Measurements from ENCODE around the gene CDC7. TPM values are rescaled to one million over a fixed set of nuclear protein-coding genes. Genes with fewer than 3 reads are reported as not detected.

CDC7 gene
- total RNA-seq, 2 donors from 2014 or later = 24.4 to 27.2 TPM

- no peak for ATAC-seq (replicated peaks)
- no peak overlapping the region for H3K27ac Mint-ChIP-seq
- H3K36me3 Mint-ChIP-seq (ENCODE audit: low read depth) = peaks cover 12% of the 10 kb centered on the region
- H3K4me3 Mint-ChIP-seq = no peak overlapping the region
- no peaks in the 10 kb centered on the region for H3K27me3 Mint-ChIP-seq
- peaks cover 17% of the 10 kb centered on the region for H3K4me1 Mint-ChIP-seq
- no peaks in the 10 kb centered on the region for H3K9me3 Mint-ChIP-seq
Measured at GRCh38 chr1:91526496-91526895, 25.8 kb downstream of the CDC7 start.

- Mint-ChIP-seq H3K4me1 (peaks cover 17% of the 10 kb centered on the region), H3K27me3 (no peaks in the 10 kb centered on the region), H3K9me3 (no peaks in the 10 kb centered on the region), H3K4me3 (no peak overlapping the region), H3K27ac (no peak overlapping the region), H3K36me3 (ENCODE audit: low read depth) (peaks cover 12% of the 10 kb centered on the region)
- ATAC-seq (replicated peaks) = no peak
Measured at GRCh38 chr1:91527266-91527765, 26.7 kb downstream of the CDC7 start.

- no peaks in the 10 kb centered on the region for H3K9me3 Mint-ChIP-seq
- H3K4me1 Mint-ChIP-seq = peaks cover 17% of the 10 kb centered on the region
- no peak overlapping the region for H3K4me3 Mint-ChIP-seq
- H3K27ac Mint-ChIP-seq = no peak overlapping the region
- H3K27me3 Mint-ChIP-seq = no peaks in the 10 kb centered on the region
- H3K36me3 Mint-ChIP-seq (ENCODE audit: low read depth) = peaks cover 12% of the 10 kb centered on the region
- ATAC-seq (replicated peaks) = no peak
Measured at GRCh38 chr1:91527781-91528180, 27.1 kb downstream of the CDC7 start.

- Mint-ChIP-seq H3K36me3 (ENCODE audit: low read depth) (no peaks in the 10 kb centered on the region), H3K4me1 (peaks cover 11% of the 10 kb centered on the region), H3K9me3 (no peaks in the 10 kb centered on the region), H3K4me3 (no peak overlapping the region), H3K27ac (peak overlapping the region; percentile 55), H3K27me3 (no peaks in the 10 kb centered on the region)
- no peak for ATAC-seq (replicated peaks)
Measured at GRCh38 chr1:91529856-91530255, 29.2 kb downstream of the CDC7 start.

- Mint-ChIP-seq H3K4me1 (peaks cover 16% of the 10 kb centered on the region), H3K27ac (no peak overlapping the region), H3K9me3 (no peaks in the 10 kb centered on the region), H3K4me3 (no peak overlapping the region), H3K36me3 (ENCODE audit: low read depth) (no peaks in the 10 kb centered on the region), H3K27me3 (no peaks in the 10 kb centered on the region)
- no peak for ATAC-seq (replicated peaks)
Measured at GRCh38 chr1:91533361-91534024, 32.8 kb downstream of the CDC7 start.

- Mint-ChIP-seq H3K27me3 (no peaks in the 10 kb centered on the region), H3K36me3 (ENCODE audit: low read depth) (no peaks in the 10 kb centered on the region), H3K9me3 (peaks cover under 1% of the 10 kb centered on the region), H3K4me1 (peaks cover 11% of the 10 kb centered on the region), H3K4me3 (no peak overlapping the region), H3K27ac (no peak overlapping the region)
- no peak for ATAC-seq (replicated peaks)
Measured at GRCh38 chr1:91535441-91535840, 34.8 kb downstream of the CDC7 start.

GRCh38 chr1:91537281-91537986 lies 36.8 kb downstream of the CDC7 start:
- Mint-ChIP-seq H3K4me3 (no peak overlapping the region), H3K36me3 (ENCODE audit: low read depth) (no peaks in the 10 kb centered on the region), H3K27me3 (no peaks in the 10 kb centered on the region), H3K9me3 (peaks cover 3% of the 10 kb centered on the region), H3K4me1 (peaks cover 6% of the 10 kb centered on the region), H3K27ac (no peak overlapping the region)
- no peak for ATAC-seq (replicated peaks)

- peaks cover 6% of the 10 kb centered on the region for H3K4me1 Mint-ChIP-seq
- peaks cover 3% of the 10 kb centered on the region for H3K9me3 Mint-ChIP-seq
- H3K27me3 Mint-ChIP-seq = no peaks in the 10 kb centered on the region
- H3K36me3 Mint-ChIP-seq (ENCODE audit: low read depth) = no peaks in the 10 kb centered on the region
- no peak for ATAC-seq (replicated peaks)
- H3K27ac Mint-ChIP-seq = no peak overlapping the region
- no peak overlapping the region for H3K4me3 Mint-ChIP-seq
Measured at GRCh38 chr1:91537987-91538304, 37.3 kb downstream of the CDC7 start.

GRCh38 chr1:91540910-91541309 lies 40.3 kb downstream of the CDC7 start:
- ATAC-seq (replicated peaks) = no peak
- Mint-ChIP-seq H3K4me3 (no peak overlapping the region), H3K27me3 (no peaks in the 10 kb centered on the region), H3K4me1 (peaks cover 11% of the 10 kb centered on the region), H3K27ac (no peak overlapping the region), H3K9me3 (peaks cover 3% of the 10 kb centered on the region), H3K36me3 (ENCODE audit: low read depth) (no peaks in the 10 kb centered on the region)

- Mint-ChIP-seq H3K4me1 (peaks cover 10% of the 10 kb centered on the region), H3K27me3 (no peaks in the 10 kb centered on the region), H3K9me3 (peaks cover 3% of the 10 kb centered on the region), H3K27ac (no peak overlapping the region), H3K36me3 (ENCODE audit: low read depth) (no peaks in the 10 kb centered on the region), H3K4me3 (no peak overlapping the region)
- no peak for ATAC-seq (replicated peaks)
Measured at GRCh38 chr1:91541918-91542533, 41.4 kb downstream of the CDC7 start.

- no peak for ATAC-seq (replicated peaks)
- H3K27ac Mint-ChIP-seq = no peak overlapping the region
Measured at GRCh38 chr1:91545506-91546300, 45.1 kb downstream of the CDC7 start.

GRCh38 chr1:91546301-91546581 lies 45.6 kb downstream of the CDC7 start:
- H3K4me1 Mint-ChIP-seq = peaks cover 36% of the 10 kb centered on the region
- no peaks in the 10 kb centered on the region for H3K36me3 Mint-ChIP-seq (ENCODE audit: low read depth)

More at GRCh38 chr1:91545506-91546300, 45.1 kb downstream of the CDC7 start:
- no peaks in the 10 kb centered on the region for H3K36me3 Mint-ChIP-seq (ENCODE audit: low read depth)
- peaks cover 32% of the 10 kb centered on the region for H3K4me1 Mint-ChIP-seq
- peaks cover under 1% of the 10 kb centered on the region for H3K9me3 Mint-ChIP-seq
- no peak overlapping the region for H3K4me3 Mint-ChIP-seq
- no peaks in the 10 kb centered on the region for H3K27me3 Mint-ChIP-seq

GRCh38 chr1:91546876-91547275 lies 46.2 kb downstream of the CDC7 start:
- peaks cover 41% of the 10 kb centered on the region for H3K4me1 Mint-ChIP-seq
- no peaks in the 10 kb centered on the region for H3K27me3 Mint-ChIP-seq
- no peaks in the 10 kb centered on the region for H3K9me3 Mint-ChIP-seq
- H3K27ac Mint-ChIP-seq = no peak overlapping the region
- ATAC-seq (replicated peaks) = no peak
- H3K4me3 Mint-ChIP-seq = no peak overlapping the region
- H3K36me3 Mint-ChIP-seq (ENCODE audit: low read depth) = no peaks in the 10 kb centered on the region

More at GRCh38 chr1:91546301-91546581, 45.6 kb downstream of the CDC7 start:
- no peak overlapping the region for H3K4me3 Mint-ChIP-seq
- ATAC-seq (replicated peaks) = no peak
- H3K9me3 Mint-ChIP-seq = no peaks in the 10 kb centered on the region
- no peaks in the 10 kb centered on the region for H3K27me3 Mint-ChIP-seq
- no peak overlapping the region for H3K27ac Mint-ChIP-seq

- peak overlapping the region; percentile 66 for H3K4me3 Mint-ChIP-seq
- H3K27me3 Mint-ChIP-seq = no peaks in the 10 kb centered on the region
- H3K27ac Mint-ChIP-seq = peak overlapping the region; percentile 62
- H3K4me1 Mint-ChIP-seq = peaks cover 56% of the 10 kb centered on the region
- H3K9me3 Mint-ChIP-seq = no peaks in the 10 kb centered on the region
- H3K36me3 Mint-ChIP-seq (ENCODE audit: low read depth) = no peaks in the 10 kb centered on the region
- peak; percentile 57 for ATAC-seq (replicated peaks)
Measured at GRCh38 chr1:91548376-91549040, 47.9 kb downstream of the CDC7 start.

Measured in activated T-helper 17 cell treated with anti-CD3 and anti-CD28 coated beads, Interleukin-2, amount 50 U/mL, for 72 hours (primary cell).